Liver (tissue), 9 donors: ENCODE measurements around the gene RELL1. TPM values are rescaled to one million over a fixed set of nuclear protein-coding genes. Genes with fewer than 3 reads are reported as not detected.

Experiments used
- DNase-seq: peaks from one replicate; pipeline ENCODE4 v3.0.0-alpha.2; 2017; ENCODE audit warnings: low spot score
- H3K27ac ChIP-seq, 2 donors: one replicate each; pipeline ENCODE4 v1.7.0; 2013; ENCODE audit warnings: inconsistent platforms in 2 of 2, low read length in 2 of 2, control low read depth in 1 of 2, low read depth in 1 of 2, mild to moderate bottlenecking in 1 of 2
- H3K27me3 ChIP-seq, 4 donors: one replicate each; pipeline versions ENCODE4 v1.6.1 to v1.7.0; 2013; ENCODE audit warnings: low read length in 3 of 4, inconsistent platforms in 1 of 4, mild to moderate bottlenecking in 1 of 4, moderate library complexity in 1 of 4; ENCODE audit not compliant: control insufficient read depth in 4 of 4, insufficient read depth in 4 of 4
- H3K36me3 ChIP-seq, 4 donors: one replicate each; pipeline versions ENCODE4 v1.6.1 to v1.7.0; 2013; ENCODE audit warnings: low read length in 3 of 4, mild to moderate bottlenecking in 3 of 4, low read depth in 1 of 4, moderate library complexity in 1 of 4; ENCODE audit not compliant: control insufficient read depth in 4 of 4, insufficient read depth in 3 of 4
- H3K4me1 ChIP-seq, 4 donors: one replicate each; pipeline versions ENCODE4 v1.6.1 to v1.7.0; 2013; ENCODE audit warnings: low read length in 3 of 4, mild to moderate bottlenecking in 3 of 4, moderate library complexity in 1 of 4; ENCODE audit not compliant: control insufficient read depth in 4 of 4, insufficient read depth in 4 of 4
- H3K4me3 ChIP-seq, 3 donors: one replicate each; pipeline versions ENCODE4 v1.6.1 to v1.7.0; 2013; ENCODE audit warnings: low read length in 3 of 3, control low read depth in 1 of 3, low read depth in 1 of 3, mild to moderate bottlenecking in 1 of 3
- H3K9ac ChIP-seq, 2 donors: one replicate each; pipeline ENCODE4 v1.7.0; 2013; ENCODE audit warnings: low read length in 2 of 2, mild to moderate bottlenecking in 2 of 2, moderate library complexity in 2 of 2, control low read depth in 1 of 2, low read depth in 1 of 2
- H3K9me3 ChIP-seq, 4 donors: one replicate each; pipeline versions ENCODE4 v1.6.1 to v1.7.0; 2013; ENCODE audit warnings: low read length in 3 of 4; ENCODE audit not compliant: control insufficient read depth in 4 of 4
- ATF3 ChIP-seq: IDR thresholded peaks from 2 replicates; pipeline ENCODE4 v1.6.1; 2016; ENCODE audit warnings: antibody characterized with exemption
- CTCF ChIP-seq: fragments of 150-350 bp; IDR thresholded peaks from 2 replicates; pipeline ENCODE4 v1.5.1; 2017; ENCODE audit warnings: improper control_type of control experiment, low read depth, low read length; ENCODE audit not compliant: missing input control
- EGR1 ChIP-seq, 2 donors: IDR thresholded peaks; 2 replicates each; pipeline ENCODE4 v1.6.1; 2016 to 2018; ENCODE audit warnings: antibody characterized with exemption in 2 of 2, low read depth in 2 of 2
- FOXA1 ChIP-seq: IDR thresholded peaks from 2 replicates; pipeline ENCODE4 v1.6.1; 2016; ENCODE audit warnings: antibody characterized with exemption
- FOXA2 ChIP-seq: IDR thresholded peaks from 2 replicates; pipeline ENCODE4 v1.6.1; 2016; ENCODE audit warnings: antibody characterized with exemption
- HNF4A ChIP-seq, 2 donors: conservative IDR thresholded peaks; 2 replicates each; pipeline ENCODE4 v1.6.1; 2016; ENCODE audit warnings: antibody characterized with exemption in 2 of 2, mild to moderate bottlenecking in 2 of 2
- HNF4G ChIP-seq: IDR thresholded peaks from 2 replicates; pipeline ENCODE4 v1.6.1; 2016; ENCODE audit warnings: antibody characterized with exemption
- JUND ChIP-seq, 2 donors: IDR thresholded peaks; 2 replicates each; pipeline ENCODE4 v1.6.1; 2016; ENCODE audit warnings: antibody characterized with exemption in 2 of 2
- MAX ChIP-seq: IDR thresholded peaks from 2 replicates; pipeline ENCODE4 v1.6.1; 2016; ENCODE audit warnings: antibody characterized with exemption
- NR2F2 ChIP-seq: IDR thresholded peaks from 2 replicates; pipeline ENCODE4 v1.6.1; 2016; ENCODE audit warnings: antibody characterized with exemption
- RAD21 ChIP-seq, 2 donors: IDR thresholded peaks; 2 replicates each; pipeline ENCODE4 v1.6.1; 2016; ENCODE audit warnings: antibody characterized with exemption in 2 of 2, mild to moderate bottlenecking in 2 of 2
- REST ChIP-seq: IDR thresholded peaks from 2 replicates; pipeline ENCODE4 v1.6.1; 2016; ENCODE audit warnings: antibody characterized with exemption, mild to moderate bottlenecking
- RXRA ChIP-seq, 2 donors: IDR thresholded peaks; 2 replicates each; pipeline ENCODE4 v1.6.1; 2017 to 2018; ENCODE audit warnings: antibody characterized with exemption in 2 of 2, mild to moderate bottlenecking in 1 of 2
- SP1 ChIP-seq: IDR thresholded peaks from 2 replicates; pipeline ENCODE4 v1.6.1; 2018; ENCODE audit warnings: antibody characterized with exemption, mild to moderate bottlenecking
- TAF1 ChIP-seq: conservative IDR thresholded peaks from 2 replicates; pipeline ENCODE4 v1.6.1; 2016; ENCODE audit warnings: antibody characterized with exemption, mild to moderate bottlenecking
- YY1 ChIP-seq: IDR thresholded peaks from 2 replicates; pipeline ENCODE4 v1.6.1; 2016; ENCODE audit warnings: antibody characterized with exemption, mild to moderate bottlenecking
- ZBTB33 ChIP-seq: IDR thresholded peaks from 2 replicates; pipeline ENCODE4 v1.6.1; 2016; ENCODE audit warnings: antibody characterized with exemption
- WGBS: extraction: QIAGEN DNeasy Blood & Tissue Kit; methylation state at CpG from one replicate; pipeline ENCODE4 v1.1.7; 2013; 5-methylcytosine and 5-hydroxymethylcytosine counted together
- polyA plus RNA-seq, 2 donors: library from polyadenylated mRNA; stranded (reverse) in 1 of 2; unstranded in 1 of 2; fragments of 200-250 nt in 1 of 2; fragments of >200 nt in 1 of 2; fragmentation: Nextera tagmentation in 1 of 2; extraction: Ambion mirVana in 1 of 2; gene quantifications; one replicate each; pipeline versions ENCODE4 v1.2.1 to v1.2.3, GENCODE V29; 2013 to 2015
- total RNA-seq, 2 donors: library from RNA; depleted of rRNA; stranded (reverse); fragments of >200 nt; gene quantifications; one replicate each; pipeline ENCODE4 v1.2.3, GENCODE V29; 2014
- donor health status: healthy.
- donor health status: healthy.
- donor health status: healthy.
- donor health status: healthy.
- donor health status: healthy.

RELL1 gene
- total and polyA plus RNA-seq, 4 donors = 1.5 to 16.8 (median 7.3) TPM

GRCh38 chr4:37623125-37623524 lies 63.1 kb downstream of the RELL1 start:
- Histone ChIP-seq H3K27ac (no peak overlapping the region), H3K36me3 (no peaks in the 10 kb centered on the region), H3K4me3 (no peak overlapping the region), H3K4me1 (peaks cover 0 to 8% (median 8%) of the 10 kb centered on the region in 4 donors), H3K9ac (no peak overlapping the region), H3K27me3 (no peaks in the 10 kb centered on the region), H3K9me3 (no peaks in the 10 kb centered on the region)
- WGBS = 47% methylated on average over 4 of the region's 4 CpGs
- TF ChIP-seq MAX (no peak), NR2F2 (no peak), TAF1 (no peak), SP1 (no peak), CTCF (no peak), EGR1 (IDR thresholded peaks at IDR 0.05; ENCODE audit: low read depth in 2 of 2) (no peak), FOXA1 (no peak), ATF3 (no peak), JUND (IDR thresholded peaks at IDR 0.05) (no peak), HNF4A (conservative IDR thresholded peaks at IDR 0.05) (no peak), RXRA (IDR thresholded peaks at IDR 0.05) (no peak), RAD21 (IDR thresholded peaks at IDR 0.05) (no peak), HNF4G (no peak), YY1 (no peak), ZBTB33 (no peak)
- DNase-seq = no peak

GRCh38 chr4:37620176-37620575 lies 66.0 kb downstream of the RELL1 start:
- Histone ChIP-seq H3K4me3 (no peak overlapping the region), H3K9ac (no peak overlapping the region), H3K36me3 (peaks cover 0 to 2% (median 0%) of the 10 kb centered on the region in 4 donors), H3K27me3 (no peaks in the 10 kb centered on the region), H3K27ac (no peak overlapping the region), H3K4me1 (no peaks in the 10 kb centered on the region), H3K9me3 (no peaks in the 10 kb centered on the region)
- no peak for DNase-seq
- no peak for TF ChIP-seq ATF3
- TF ChIP-seq MAX = no peak
- no peak for TF ChIP-seq RAD21 (IDR thresholded peaks at IDR 0.05)
- no peak for TF ChIP-seq FOXA2
- TF ChIP-seq SP1 = no peak
- TF ChIP-seq TAF1 = no peak
- TF ChIP-seq FOXA1 = no peak
- TF ChIP-seq YY1 = no peak
- TF ChIP-seq JUND (IDR thresholded peaks at IDR 0.05) = no peak
- TF ChIP-seq REST = no peak
- TF ChIP-seq ZBTB33 = no peak
- TF ChIP-seq RXRA (IDR thresholded peaks at IDR 0.05) = no peak
- no peak for TF ChIP-seq CTCF
- TF ChIP-seq HNF4A (conservative IDR thresholded peaks at IDR 0.05) = no peak
- TF ChIP-seq NR2F2 = no peak
